Measurements from ENCODE around the gene MVP.

- TF ChIP-seq CTCF (conservative IDR thresholded peaks at IDR 0.05; ENCODE audit: low read depth, low read length) = no peak
- no peak for TF ChIP-seq EZH2 (IDR thresholded peaks at IDR 0.05; ENCODE audit: low read length, unreplicated experiment)
Measured at GRCh38 chr16:29873319-29873718, 53.1 kb downstream of the MVP start.
